Coronary artery (tissue), 2 donors: ENCODE data around the gene PER2.
A peak's percentile ranks its signal among the peaks of the same experiment; 100 is the strongest.

Source experiments
- DNase-seq: peaks from one replicate; pipeline ENCODE4 v3.0.0-alpha.2; 2017; ENCODE audit warnings: low spot score
- H3K27ac ChIP-seq, 2 donors: fragments of 200-600 bp; sonication (generic); one replicate each; pipeline ENCODE4 v1.5.1; 2016 to 2019
- H3K4me3 ChIP-seq: fragments of 200-600 bp; sonication (generic); 2 replicates; pipeline ENCODE4 v1.5.1; 2016; ENCODE audit warnings: mild to moderate bottlenecking, moderate library complexity
- TF ChIP-seq, protein P1 (sequence below): fragments of 200-600 bp; sonication (generic); IDR thresholded peaks from one replicate; pipeline ENCODE4 v1.5.1; 2019; ENCODE audit warnings: antibody characterized with exemption

PER2 gene

DNA sequence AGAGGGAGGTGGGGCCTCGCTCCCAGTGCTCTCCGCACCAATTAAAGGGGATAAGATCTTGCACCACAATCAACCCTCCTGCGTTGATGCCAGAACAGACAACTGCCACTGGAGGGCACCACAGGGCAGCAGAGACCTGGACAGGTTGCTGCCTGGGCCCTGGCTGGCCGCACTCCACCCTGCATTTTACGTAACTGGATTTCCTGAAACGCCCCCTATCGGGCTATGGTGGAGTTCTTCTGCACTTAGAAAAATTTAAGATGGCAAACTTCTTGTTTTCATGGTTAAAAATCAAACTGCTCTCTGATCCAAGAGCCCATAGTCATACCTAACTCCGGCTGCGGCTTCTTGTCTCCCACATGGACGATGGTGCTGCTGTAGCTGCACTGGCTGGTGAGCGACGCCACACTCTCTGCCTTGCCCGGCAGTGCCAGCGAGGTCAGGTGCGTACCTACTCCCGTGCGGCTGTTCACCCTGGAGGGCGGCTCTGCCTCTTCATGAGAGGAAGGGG lies 31.8 kb downstream of the PER2 start:
- no peak for DNase-seq
- TF ChIP-seq, protein P1, sequence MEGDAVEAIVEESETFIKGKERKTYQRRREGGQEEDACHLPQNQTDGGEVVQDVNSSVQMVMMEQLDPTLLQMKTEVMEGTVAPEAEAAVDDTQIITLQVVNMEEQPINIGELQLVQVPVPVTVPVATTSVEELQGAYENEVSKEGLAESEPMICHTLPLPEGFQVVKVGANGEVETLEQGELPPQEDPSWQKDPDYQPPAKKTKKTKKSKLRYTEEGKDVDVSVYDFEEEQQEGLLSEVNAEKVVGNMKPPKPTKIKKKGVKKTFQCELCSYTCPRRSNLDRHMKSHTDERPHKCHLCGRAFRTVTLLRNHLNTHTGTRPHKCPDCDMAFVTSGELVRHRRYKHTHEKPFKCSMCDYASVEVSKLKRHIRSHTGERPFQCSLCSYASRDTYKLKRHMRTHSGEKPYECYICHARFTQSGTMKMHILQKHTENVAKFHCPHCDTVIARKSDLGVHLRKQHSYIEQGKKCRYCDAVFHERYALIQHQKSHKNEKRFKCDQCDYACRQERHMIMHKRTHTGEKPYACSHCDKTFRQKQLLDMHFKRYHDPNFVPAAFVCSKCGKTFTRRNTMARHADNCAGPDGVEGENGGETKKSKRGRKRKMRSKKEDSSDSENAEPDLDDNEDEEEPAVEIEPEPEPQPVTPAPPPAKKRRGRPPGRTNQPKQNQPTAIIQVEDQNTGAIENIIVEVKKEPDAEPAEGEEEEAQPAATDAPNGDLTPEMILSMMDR = peak; percentile 28
- H3K4me3 ChIP-seq = no peak overlapping the region
- H3K27ac ChIP-seq = no peak overlapping the region

DNA sequence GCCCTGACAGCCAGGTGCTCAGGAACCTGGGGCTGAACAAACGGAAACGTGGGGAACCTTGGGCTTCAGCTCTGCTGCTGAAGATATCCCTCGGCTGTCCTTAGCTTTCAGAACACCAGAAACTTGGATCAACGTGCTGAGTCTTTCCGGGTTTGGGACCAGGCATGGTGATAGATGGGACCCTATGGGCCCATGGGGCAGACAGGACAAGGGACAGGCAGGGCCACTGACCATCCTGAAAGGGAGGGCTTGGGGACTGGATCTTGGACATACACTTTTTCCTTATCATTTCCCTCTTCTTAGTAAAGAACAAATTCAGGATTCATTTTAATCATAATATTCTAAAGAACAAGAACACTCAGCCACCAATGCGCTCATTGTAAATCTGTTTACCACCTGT lies 32.3 kb downstream of the PER2 start:
- H3K4me3 ChIP-seq = no peak overlapping the region
- TF ChIP-seq, protein P1 = no peak
- DNase-seq = no peak
- no peak overlapping the region for H3K27ac ChIP-seq

DNA sequence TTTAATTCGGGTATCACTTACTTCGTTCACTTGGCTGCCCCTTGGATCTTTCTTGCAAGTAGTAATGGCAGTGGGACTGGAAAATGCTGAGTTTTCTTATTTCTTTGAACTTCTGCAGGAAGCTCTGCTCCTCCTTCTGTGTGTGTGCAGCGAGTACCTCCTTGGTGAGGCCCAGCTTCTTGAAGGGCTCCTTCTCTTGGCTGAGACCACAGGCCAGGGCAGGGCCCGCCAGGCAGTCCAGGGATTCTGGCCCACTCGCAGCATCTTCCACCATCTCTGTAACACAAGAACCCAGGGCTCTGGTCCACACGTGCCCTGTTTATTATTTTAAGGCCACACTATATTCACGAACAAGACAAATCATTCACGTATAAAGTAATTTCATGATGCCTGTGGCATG lies 32.8 kb downstream of the PER2 start:
- Histone ChIP-seq H3K27ac (no peak overlapping the region), H3K4me3 (no peak overlapping the region)
- TF ChIP-seq, protein P1 = no peak
- DNase-seq = no peak

DNA sequence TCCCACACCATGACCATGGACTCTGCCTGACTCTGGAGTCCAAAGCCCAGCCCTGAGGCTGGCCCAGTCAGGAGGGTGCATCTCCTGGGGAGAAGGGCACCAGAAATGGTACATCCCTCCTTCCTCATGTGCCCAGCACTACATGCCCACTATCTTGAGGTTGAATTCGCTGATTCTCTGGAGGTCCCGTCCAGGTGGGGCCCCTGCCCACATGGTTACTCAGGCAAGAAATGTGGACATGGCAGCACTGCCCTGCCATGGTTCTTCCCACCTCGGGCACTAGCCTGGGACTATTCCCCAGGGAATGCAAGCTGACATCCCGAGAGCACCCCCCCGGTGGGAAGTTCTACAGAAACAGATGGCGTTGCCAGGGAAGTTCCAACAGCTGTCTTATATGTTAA lies 33.3 kb downstream of the PER2 start:
- TF ChIP-seq, protein P1 = no peak
- no peak for DNase-seq
- Histone ChIP-seq H3K4me3 (no peak overlapping the region), H3K27ac (no peak overlapping the region)

DNA sequence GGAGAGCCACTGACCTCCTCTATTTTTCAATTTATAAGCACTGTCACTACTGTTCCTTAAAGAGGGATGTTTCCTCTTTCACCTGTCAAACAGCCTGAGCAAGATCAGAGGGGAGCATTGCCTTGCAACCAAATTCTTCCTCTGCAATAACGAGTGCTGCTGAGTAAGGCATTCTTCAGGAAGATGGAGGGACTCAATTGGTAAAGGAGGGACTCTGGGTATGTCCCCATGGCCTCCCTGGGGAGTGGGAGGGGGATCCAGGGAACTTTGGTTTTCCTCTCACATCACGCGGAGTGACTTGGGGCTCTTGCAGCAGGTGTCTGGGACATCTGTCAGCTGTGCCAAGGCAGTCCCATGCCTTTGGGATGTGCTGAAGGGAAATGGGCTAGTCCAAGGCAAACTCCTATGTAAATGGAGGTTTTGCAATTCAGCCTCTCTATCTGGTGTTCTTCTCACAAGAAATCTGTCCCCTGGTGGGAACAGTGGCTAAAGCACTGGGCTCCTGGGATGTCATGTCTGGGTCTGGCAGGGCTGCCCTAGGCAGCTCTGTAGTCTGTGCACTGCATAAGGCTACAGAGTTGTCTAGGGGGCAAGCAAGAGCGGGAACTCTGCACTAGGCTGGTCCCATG lies 34.2 kb downstream of the PER2 start:
- TF ChIP-seq, protein P1 = no peak
- no peak overlapping the region for H3K27ac ChIP-seq
- DNase-seq = no peak
- no peak overlapping the region for H3K4me3 ChIP-seq

DNA sequence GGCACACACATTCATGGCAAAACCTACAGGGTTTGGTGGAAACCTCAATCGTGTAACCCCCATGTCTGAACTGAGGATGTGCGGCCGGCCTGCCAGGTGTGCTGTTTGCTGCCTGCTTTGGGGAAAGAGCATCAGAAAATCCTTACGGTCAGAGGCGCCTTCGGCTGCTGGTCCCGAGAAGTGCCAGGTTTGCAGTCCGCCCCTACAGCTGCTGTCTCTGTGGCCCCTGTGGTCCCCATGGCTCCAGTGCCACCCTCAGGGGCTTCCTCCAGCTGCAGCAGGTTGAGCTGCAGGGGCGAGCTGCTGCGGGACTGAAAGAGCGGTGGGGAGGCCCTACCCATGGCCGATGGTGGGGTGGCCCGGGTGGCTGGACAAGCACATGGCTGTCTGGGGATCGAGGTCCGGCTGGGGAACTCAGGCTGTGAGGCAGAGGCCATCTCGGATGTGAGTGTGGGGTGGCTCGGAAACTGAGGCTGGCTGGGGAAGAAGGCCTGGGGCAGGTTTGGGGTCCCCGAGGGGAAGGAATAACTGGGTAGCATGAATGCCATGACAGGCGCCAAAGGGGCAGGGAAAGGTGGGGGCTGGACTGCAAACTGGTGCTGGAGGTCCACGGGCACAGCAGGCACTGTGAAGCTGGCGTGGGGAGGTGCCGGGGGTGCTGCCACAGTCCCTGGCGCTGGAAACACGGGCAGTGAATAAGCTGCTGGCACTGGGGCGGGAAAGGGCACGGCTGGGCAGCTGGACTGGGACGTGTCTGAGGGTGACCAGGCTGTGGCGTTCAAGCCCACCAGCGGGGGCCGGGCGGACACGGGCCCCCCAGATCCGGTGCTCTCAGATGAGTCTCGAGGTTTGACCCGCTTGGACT lies 35.4 kb downstream of the PER2 start:
- DNase-seq = no peak
- TF ChIP-seq, protein P1 = no peak
- H3K27ac ChIP-seq = no peak overlapping the region
- H3K4me3 ChIP-seq = no peak overlapping the region
